ENCODE measurements around the gene KIF16B. TPM values are rescaled to one million over a fixed set of nuclear protein-coding genes. Genes with fewer than 3 reads are reported as not detected.
"Not testable (repeated sequence)": the region's sequence is repeated elsewhere in the genome, so short reads cannot be mapped to it uniquely, and the experiment has no call there.

The KIF16B gene
- total RNA-seq, 1 donor from 2014 or later: 7.2 TPM

GRCh38 chr20:16595376-16595775 lies 22.1 kb upstream of the KIF16B start:
- no peak for DNase-seq (ENCODE audit: low read depth, low spot score)

DNA sequence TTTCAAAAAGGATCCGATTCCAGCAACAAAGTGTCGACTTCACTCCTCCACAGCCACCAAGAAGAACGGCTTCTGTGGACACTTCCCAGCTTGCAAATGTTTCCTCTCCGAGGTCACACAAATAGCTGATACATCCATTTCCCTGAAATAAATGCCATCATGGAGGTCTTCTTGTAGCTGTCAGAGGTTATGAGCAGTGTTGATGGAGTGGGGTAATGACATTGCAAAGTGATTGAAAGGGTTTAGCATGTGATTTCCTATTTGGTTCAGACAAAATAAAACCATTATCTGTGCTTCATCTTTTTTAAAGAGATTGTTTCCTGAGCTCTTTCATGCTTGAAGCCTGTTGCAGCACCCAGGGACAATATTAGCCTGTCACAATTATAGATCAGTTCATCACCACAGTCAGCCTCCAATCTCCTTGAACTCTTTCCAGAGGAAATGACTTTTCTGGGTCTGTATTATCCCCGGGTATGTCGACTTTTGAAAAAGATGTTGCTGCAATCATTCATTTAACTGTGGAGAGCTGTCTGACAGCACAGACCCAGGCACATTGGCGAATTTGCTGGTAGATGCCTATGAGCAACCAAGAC lies 16.9 kb upstream of the KIF16B start:
- DNase-seq (ENCODE audit: low read depth, low spot score): no peak

GRCh38 chr20:16589623-16590022 lies 16.4 kb upstream of the KIF16B start:
- no peak for DNase-seq (ENCODE audit: low read depth, low spot score)

DNA sequence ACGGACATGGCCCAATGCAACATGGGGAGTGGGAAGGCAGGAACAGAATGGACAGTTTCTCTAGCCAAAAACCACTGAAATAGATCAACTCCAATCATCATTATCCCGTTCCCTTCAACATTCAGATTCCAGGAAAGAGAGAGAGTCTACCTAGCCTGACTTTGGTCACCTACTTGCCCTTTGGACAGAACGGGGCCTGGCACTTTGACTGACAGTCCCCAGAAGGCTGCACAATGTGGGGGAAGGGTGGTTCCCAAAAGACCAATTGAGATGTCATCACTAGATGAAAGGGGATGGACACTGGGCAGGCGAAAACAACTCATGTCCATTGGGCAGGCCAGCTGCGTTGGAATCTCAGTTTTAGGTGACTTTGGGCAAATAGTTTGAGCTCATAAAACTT lies 15.0 kb upstream of the KIF16B start:
- DNase-seq (ENCODE audit: low read depth, low spot score): no peak

DNA sequence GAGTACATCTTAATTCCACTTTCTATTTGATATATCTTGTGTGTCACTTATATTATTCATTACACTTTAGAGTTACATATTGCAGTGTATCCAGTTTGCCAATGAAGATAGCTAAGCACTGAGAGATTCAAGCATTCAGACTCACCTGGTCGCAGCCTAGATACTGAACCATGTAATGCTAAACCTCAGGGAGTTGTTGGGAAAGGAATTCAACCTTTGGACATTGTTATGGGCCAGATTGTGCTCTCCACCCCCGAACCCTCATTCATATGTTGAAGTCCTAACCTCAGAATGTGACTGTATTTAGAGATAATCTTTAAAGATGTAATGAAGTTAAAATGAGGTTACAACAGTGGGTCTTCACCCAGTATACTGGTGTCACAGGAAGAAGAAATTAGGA lies 13.8 kb upstream of the KIF16B start:
- DNase-seq (ENCODE audit: low read depth, low spot score): no peak

DNA sequence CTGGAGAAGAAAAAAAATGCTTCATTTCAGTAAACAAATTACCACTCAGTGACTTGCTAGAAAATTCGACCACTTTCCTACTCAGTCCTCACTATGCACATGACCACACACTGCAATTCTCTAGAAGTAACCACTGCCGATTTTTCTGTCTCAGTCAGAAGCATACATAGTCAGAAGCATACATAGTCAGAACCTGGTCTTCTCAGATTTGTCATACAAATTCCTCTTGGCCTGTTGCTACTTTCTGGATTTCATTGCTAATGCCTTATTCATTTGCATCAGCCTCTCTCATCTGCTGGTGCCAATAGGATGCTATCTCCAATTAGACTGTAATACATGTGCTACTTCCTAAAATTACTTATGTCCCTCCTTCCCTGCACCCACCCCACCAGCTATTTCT lies 10.2 kb upstream of the KIF16B start:
- no peak for DNase-seq (ENCODE audit: low read depth, low spot score)

- no peak for DNase-seq (ENCODE audit: low read depth, low spot score)
These were observed 8.0 kb upstream of the KIF16B start for GRCh38 chr20:16581241-16581640.

- DNase-seq (ENCODE audit: low read depth, low spot score): no peak
These were observed 7.4 kb upstream of the KIF16B start for GRCh38 chr20:16580620-16581019.

- DNase-seq (ENCODE audit: low read depth, low spot score): no peak
These were observed 6.9 kb upstream of the KIF16B start for GRCh38 chr20:16580147-16580546.

- DNase-seq (ENCODE audit: low read depth, low spot score): no peak
These were observed 3.0 kb upstream of the KIF16B start for GRCh38 chr20:16576219-16576618.

- no peak for DNase-seq (ENCODE audit: low read depth, low spot score)
These were observed 2.3 kb upstream of the KIF16B start for GRCh38 chr20:16575390-16576140.

DNA sequence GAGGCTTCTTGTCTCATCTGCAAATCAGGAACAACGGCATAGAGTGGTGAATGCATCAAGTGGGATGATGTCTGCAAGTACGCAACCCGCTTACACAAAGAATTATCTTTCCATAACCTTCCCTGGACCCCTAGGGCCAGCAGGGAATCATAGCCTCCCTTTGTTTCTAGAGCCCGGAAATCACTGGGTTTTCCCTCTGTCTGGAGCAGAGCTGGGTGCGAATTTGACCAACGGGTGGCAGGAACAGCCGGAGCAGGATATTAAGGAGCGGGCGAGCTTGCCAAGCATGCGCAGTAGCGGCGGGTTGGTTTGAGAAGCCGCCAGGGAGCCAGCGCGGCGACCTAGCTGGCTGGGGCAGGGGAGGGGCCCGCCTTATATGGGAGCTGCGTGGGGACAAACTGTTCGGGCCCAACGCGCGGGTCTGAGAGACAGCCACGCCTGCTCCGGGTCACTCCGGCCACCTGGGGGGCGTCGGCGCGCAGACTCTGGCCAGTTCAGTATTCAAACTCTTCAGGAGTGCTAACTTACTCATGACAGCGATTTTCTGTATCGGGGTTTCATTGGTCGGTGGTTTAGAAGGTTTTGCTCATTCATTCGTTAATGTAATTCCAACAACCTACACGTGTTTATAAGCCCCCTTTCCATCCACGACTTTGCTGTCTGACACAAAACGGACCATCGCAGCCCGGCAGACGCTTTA lies 1.6 kb upstream of the KIF16B start:
- DNase-seq (ENCODE audit: low read depth, low spot score): peak; percentile 17

DNA sequence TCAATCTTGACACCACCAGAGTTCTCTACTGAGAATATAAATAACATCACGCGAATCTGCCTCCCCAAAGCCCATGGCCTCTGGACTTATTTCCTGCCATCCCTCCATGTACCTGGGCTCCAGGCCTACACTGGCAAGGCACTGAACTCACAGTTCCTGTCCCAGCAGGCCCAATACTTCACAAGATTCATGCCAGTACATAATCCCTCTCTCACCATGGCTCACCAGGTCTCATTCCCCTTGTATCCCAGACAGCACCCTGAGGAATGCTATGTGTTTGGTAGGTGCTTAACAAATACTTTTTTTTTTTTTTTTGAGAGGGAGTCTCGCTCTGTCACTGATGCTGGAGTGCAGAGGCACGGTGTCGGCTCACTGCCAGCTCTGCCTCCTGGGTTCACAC lies 1.9 kb downstream of the KIF16B start:
- no peak for DNase-seq (ENCODE audit: low read depth, low spot score)

GRCh38 chr20:16569246-16570153 lies 3.7 kb downstream of the KIF16B start:
- DNase-seq (ENCODE audit: low read depth, low spot score): no peak

DNA sequence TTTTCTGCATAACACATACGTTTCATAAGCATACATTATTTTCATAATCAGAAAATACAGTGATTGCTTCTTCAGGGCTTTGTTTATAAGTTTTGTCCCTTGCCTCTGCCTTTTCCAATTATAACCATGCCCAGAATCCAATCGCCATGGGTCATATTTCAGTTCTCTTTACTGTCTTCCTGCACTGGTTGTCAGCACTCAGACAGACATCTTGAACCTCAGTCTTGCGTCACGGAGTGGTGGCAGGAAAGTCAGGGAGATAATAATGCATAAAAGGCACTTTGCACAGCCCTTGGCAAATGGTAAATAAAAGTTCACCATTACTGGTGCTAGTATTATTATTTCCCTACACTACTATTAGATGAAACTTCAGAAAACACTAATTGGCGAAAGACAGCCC lies 7.2 kb downstream of the KIF16B start:
- DNase-seq (ENCODE audit: low read depth, low spot score): no peak

DNA sequence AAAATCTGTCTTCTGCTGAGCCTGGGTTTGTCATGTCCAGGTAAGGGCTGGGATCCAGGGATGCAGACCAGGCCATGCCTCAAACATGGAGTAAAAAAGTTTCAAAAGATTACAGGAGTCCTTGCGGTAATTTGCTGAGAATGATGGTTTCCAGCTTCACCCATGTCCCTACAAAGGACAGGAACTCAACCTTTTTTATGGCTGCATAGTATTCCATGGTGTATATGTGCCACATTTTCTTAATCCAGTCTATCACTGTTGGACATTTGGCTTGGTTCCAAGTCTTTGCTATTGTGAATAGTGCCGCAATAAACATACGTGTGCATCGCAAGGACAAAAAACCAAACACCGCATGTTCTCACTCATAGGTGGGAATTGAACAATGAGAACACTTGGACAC lies 9.2 kb downstream of the KIF16B start:
- DNase-seq (ENCODE audit: low read depth, low spot score): not testable (repeated sequence)

DNA sequence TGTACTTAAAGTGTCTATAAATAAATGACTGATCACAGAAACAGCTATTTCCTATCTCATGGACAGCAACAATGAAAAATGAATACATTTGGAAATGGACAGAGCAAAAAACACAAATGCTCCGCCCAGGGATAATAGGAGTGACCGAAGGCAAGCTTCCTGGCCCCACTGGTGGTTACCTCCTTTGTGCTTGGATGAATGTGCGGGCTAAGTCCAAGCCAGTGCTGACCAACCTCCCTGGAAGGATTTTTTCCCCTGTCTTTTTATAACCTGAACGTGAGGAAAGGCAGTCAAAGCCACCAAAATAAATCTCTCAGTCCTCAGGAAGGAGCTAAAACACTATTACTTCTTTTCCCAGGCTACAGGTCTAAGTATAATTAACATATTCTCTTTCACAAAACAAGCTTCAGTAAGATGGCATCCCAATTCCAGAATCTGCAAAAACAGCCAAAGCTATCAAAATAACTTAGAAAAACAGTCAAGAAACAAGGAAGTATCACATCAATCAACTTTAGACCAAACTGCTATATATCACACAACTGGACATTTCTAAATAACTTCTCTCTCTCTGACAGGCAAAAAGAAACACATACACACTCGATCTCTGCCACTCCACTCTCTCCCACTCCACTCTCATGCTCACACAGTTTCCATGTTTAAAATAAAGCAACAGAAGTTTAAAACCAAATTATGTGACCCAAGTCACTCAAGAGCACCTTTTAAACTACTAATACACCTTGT lies 10.0 kb downstream of the KIF16B start:
- no peak for DNase-seq (ENCODE audit: low read depth, low spot score)

DNA sequence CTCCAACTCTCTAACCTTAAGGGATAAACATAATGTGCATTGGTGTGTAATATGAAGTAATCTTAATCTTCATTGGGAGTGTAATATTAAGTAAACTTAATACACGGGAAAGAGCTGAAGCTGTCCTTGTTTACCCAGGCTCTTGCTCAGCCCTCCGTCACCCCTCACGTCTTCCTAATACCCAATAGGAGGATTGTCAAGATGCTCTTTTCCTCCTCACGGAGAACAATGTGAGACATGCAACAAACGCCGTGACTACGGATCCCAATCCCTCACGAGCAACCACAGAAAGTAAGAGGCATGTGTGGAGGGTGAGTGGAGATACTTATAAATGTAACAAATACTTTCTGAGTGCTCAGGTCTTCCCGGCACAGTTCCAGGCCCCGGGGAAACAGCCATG lies 11.0 kb downstream of the KIF16B start:
- no peak for DNase-seq (ENCODE audit: low read depth, low spot score)

- no peak for DNase-seq (ENCODE audit: low read depth, low spot score)
These were observed 12.6 kb downstream of the KIF16B start for GRCh38 chr20:16560661-16561060.

DNA sequence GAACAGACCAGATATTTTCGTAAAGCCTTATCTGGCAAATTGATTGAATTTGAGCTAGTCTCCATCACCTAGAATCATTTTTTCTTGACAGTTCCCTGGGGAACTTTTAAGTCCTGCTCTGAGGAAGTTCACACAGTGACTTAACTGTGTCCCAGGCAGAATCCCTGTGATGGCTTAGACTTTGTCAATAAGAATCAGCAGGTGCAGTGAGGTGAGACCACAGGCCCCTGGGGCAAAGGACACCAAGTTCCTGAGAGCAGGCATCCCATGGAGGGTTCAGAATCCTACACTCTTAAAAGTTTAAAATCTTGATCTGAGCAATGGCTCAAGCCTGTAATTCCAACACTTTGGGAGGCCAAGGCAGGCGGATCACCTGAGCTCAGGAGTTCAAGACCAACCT lies 13.0 kb downstream of the KIF16B start:
- DNase-seq (ENCODE audit: low read depth, low spot score): no peak

GRCh38 chr20:16556301-16556700 lies 16.9 kb downstream of the KIF16B start:
- DNase-seq (ENCODE audit: low read depth, low spot score): no peak
